Embryonic facial prominence (tissue), 1 donor: ENCODE results near the gene KIFAP3.

ENCODE experiments used
- DNase-seq: peaks from one replicate; pipeline ENCODE4 v3.0.0-alpha.2; 2016; ENCODE audit errors: extremely low spot score

Gene KIFAP3

DNA sequence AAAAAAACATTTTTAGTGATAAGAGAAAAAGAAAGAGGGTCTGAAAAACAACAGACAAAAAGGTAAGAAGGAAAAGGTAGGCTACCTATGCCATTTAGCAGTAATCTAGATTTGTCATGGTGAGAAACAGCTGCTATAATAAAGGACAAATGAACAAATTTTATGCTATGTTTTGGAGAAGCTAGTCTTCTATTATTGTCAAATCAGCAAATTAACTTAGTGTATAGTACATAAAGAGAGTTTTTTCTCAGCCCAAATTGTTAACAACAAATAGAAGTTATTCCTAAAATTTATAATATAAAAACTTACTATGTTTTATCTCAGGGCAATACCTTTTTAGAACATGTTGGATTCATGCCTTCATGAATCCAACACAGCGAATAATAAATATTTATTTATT is 88.7 kb downstream of the KIFAP3 start:
- no peak for DNase-seq

DNA sequence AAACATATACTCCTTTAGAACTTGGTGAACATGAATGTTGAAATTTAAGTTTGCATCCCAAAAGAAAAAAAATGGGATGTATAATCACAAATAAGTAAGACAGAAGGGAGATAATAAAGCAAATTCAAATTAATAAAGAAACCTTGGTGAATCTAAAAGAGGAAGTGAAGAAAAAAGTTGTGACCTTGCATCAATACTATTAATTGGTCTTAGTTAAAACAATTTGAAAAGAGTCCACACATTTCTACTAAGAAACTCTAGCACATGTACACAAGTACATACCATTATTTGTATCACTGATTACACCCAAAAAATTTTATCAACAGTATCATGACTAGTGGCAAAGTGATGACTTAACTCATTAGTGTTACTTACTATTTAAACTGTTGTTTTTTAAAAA is 100.4 kb downstream of the KIFAP3 start:
- DNase-seq: no peak

DNA sequence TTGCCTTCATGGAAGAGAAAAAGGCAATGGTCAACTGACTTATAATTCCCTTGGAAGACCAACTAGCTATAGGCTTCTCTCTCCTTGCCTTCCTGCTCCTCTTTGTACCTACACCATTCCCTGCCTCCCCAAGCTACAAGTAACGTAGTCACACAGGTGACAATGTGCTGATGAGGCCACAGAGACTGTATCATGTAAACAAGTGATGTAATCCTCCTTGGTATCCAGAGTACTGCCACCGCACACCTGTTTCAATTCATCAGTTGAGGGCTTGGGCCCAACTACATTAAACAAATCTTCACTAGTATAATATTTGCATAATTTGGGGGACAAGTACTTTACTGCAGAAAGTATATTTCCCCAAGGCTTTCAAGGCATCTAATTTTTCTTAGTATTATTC is 104.4 kb downstream of the KIFAP3 start:
- DNase-seq: no peak

DNA sequence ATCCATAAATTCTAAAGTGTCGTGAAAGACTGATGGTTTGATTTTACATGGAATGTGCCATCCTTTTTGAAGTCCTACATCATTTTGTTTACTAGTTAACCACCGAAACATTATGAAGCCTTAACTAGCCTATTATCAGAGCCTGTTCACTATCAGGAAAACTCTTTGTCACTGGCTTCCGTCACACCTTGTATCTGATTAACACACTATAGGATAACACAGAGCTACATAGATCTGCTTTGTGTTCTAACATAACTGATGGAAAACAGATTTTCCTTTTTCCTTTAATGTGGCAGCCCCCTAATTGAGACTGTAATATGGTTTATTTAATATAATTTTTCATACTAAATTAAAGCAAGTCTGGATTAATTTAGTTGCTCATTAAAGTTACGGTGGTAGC is 106.3 kb downstream of the KIFAP3 start:
- DNase-seq: no peak

DNA sequence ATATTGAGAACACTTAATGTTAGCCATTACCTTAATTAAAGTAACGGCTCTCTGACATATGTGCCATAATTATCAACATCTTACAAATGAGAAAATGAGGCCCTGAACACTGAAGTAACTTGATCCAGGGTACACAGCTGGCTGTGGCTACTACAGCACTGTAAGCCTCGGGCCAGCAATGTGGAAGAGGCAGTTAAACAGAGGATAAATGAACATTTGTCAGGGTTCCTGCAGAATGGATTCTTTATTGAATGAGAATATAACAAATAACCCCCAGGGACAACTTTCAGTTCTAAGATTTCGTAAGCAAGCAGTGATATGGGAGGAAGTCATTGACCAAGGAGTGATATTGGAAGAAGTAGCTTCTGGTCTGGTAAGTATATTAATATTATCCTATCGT is 110.3 kb downstream of the KIFAP3 start:
- DNase-seq: no peak

DNA sequence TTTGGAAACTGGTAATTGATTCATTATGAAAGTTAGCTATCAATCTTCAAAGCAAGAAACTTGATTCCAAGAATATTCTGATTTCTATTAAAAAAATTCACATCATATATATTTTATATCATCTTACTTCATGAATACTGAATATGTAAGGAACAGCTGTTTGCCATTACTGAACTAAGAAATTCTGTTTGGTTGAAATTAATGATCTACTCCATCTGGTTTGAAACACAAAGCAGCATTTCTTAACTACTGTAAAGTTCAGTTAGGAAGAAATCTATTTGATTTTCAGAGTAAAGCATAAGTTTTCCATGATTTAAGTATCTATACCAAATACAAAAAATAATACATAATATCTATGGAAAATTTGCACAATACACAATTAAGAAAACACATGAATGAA is 114.8 kb downstream of the KIFAP3 start:
- DNase-seq: no peak

DNA sequence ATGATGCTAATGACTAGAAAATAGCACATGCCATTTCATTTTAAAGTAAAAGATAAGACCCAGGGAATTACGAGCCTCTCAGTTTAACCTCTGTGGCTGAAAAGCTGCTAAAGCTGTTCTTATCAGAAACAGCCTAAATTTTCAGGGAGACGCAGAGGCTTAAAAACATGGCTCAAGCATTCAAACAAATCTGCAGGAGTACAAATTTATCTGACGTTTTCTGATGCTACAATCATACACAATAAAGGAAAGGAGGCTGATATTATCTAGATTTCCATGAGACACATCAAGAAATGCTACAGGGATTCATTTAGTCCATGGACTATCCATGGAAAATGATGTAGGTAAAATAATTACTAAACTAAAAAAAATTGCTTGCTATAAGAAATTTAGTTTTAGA is 115.5 kb downstream of the KIFAP3 start:
- no peak for DNase-seq

DNA sequence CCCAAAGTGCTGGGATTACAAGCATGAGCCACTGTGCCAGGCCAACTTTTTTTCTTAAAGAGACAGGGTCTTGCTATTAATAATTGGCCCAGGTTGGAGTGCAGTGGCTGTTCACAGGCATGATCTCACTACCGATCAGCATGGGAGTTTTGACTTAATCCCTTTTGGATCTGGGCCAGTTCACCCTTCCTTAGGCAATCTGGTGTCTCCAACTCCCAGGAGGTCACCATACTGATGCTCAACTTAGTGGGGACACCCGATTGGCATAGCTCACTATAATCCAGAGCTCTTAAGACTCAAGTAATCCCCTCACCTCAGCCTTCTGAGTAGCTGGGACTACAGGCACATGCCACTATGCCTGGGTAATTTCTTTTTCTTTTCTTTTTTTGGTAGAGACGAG is 116.6 kb downstream of the KIFAP3 start:
- no peak for DNase-seq

DNA sequence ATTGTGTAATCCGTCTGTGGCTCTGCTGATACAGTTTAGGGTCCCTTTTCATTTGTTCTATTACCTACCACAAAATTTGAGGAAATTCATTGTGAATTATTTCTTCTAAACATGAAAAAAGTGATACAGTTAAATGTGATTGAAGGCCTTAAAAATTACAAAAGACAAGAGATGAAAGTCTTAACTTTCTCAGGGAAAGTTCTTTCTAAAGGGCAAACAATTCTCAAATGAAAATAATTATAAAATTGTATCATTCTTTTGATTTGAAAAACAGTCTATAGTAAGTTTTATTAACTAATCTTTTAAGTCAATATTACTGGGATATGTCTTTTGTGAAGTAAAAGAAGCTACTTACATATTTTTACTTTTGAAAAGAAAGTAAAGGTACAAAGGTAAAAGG is 123.4 kb downstream of the KIFAP3 start:
- DNase-seq: no peak

DNA sequence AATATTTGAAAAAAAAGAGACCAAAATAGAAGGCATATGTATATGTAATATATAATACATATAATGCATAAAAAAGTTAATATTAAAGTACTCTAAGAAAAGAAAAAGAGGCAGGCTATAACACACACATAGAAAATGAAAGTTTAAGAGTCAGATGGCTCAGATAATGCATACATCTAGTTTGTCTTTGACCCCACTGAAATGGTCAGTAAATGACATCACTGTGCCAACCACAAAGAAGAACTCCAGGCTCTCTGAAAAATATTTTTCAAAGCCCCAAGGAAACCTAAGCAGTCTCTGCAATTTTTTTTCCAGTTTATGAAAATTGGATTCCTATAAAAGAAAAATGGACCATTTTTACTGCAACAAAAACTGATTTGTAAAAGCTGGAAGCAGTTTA is 125.4 kb downstream of the KIFAP3 start:
- no peak for DNase-seq

DNA sequence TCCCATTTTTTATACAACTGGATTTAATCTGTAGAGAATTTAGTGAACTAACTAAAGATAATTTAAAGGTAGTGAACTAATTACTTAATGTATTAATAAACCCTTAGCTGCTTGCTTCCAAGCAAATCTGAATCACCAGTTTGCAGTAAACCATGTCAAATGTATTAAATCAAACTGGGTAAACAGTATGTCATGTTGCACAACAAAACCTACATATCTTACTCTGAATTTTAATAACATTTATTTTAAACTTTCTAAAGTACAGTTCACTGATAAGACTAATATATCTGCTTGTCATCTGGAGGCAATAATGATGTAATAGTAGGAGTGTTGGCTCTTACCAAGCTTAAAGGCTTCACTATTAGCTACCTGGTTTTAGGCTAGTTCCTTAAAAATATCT is 128.3 kb downstream of the KIFAP3 start:
- no peak for DNase-seq

DNA sequence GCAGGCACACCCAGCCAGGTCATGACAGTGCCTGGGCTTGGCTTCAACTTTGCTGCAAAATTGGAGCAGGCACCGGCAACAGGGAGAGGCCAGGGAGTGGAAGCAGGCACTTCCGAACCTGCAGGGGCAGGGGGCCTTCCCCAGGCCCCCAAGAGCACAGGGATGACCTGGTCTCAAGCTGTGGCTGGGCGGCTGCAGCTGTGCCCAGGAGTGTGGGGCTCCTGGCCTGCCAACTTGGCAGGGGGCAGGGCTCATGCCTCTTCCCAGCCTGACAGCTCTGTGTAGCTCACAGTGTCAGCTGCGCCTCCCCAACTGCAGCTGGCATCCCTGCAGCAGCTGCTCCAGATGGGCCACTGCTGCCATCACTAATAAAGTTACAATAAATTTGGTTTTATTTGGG is 129.3 kb downstream of the KIFAP3 start:
- DNase-seq: no peak

DNA sequence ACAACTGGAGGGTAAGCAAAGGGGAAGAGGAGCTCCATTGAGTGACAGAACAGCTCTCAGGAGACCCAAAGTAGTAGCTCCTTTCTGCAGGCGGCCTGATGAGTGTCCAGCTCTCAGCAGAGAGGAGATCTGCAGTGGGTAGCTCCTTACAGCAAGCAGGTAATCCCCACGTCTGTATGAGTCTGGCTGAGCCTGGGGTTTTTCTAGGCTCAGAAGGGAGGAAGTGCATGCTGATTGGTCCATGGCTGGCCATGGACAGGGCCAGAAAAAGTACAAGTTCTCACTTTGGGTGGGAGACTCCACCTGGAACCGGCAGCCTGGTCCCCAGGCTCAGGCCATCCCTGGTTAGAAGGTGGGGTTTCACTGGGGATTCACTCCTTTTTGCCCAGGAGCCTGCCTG is 129.9 kb downstream of the KIFAP3 start:
- no peak for DNase-seq

DNA sequence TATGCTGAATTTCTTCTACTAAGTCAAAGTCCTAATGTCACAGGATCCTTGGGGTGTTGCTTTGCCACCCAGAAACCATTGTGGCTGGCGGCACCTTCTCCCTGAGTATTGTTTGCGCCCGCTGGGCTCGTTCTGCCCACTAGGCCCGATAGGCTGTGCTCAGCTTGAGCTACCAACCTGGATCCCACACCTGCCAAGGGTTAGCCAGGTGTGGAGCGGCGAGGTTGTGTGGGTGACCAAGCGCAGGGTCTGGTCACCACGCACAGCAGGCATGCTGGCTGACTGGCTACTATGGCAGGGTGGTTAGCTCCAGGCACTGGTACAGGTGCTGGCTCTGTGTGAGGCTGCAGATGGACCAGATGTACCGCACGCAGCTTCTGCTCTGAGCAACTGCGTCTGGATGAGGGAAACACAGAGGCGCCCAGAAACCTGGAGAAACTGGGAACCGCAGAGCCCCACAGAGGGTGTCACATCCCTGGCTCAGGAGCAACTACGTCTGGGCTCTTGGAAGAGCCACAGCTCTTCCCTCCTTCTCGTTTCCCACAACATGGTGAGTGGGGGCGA is 130.4 kb downstream of the KIFAP3 start:
- no peak for DNase-seq

DNA sequence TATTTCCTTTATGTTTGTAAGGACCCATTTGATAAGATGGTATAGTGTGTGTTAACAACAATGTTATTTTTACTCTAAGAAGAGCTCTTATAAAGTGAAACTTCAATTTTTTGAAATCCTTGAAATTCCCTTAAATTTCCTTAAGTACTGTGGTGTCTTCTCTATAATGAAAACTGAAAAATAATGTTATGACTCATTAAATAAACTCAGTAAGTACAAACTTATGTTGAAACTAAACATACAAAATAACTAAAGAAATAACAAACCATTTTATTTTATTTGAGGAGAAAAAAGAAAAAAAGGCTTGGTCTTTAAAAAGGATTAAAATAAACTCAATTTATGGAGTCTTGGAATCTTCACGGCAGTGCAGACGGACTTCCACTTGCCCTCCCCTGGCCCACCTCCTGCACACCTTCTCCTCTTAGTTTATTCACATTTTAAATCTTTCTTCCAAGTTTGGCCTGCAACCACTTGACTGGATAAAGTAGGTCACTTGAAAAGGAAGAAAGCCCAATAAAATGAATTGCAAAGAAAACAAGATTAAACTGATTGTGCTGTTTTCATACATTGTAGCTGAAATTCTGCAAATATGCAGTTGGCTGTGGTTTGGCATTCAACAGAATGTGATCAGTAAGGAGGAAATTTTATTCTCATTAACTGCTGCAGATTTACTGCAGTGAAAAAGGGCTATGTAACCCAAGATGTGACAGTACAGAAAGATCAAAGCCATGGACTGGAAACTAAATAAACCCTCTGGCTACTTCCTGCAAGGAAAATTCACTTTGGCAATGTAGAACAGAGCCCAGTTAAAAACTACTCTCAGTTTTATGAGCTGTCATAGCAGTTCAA is 132.3 kb downstream of the KIFAP3 start:
- DNase-seq: peak; percentile 34

DNA sequence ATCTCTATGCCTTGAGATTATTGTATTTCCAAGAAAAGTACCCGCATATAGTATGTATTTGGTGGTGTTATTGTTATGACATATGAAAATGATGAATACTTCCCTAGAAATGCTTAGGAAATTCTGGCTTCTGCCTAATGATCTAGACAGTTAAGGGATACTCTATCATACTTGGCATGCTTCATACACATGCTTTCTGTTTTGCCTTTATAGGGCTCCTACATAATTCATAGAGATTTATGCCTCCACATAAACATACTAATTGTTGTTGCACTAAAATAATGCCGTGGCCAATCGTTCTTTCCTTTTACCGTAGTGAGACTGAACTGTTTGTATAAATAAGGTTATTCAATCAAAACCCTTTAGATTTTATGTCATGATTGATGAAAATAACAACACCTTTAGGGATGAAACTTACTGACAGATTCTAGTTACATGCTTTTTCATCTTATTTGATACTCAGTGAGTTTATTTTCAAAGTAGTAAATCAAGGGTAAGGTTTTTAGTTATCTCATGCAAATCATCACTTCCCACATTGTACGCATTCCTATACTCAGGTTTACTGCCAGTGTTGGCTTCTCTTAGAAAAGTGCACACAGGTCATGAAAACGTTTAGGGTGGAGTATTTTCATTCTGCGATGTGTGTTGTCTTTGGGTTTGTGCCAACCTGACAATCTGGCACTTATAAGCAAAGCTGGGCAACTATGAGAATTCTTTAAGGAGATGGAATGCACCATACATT is 140.3 kb downstream of the KIFAP3 start:
- no peak for DNase-seq

DNA sequence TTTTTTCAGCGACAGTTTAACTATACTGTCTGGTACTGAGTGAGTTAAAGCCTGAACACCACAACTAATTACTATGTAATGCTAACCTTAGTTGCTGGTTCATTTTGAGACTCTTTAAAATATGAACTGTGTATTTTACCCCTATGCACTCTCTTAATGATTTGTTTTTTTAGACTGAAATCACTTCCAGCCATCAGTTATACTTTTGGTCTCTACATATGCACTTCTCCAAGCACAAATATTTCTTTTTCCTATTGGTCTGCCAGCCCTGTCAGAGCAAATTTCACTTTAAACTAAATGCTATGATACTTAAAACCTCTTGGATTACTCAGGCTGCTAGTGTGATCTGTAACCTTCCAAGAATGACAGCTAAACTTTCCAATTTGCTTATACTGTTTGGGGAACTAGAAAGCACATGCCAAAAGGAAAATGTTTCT is 142.7 kb downstream of the KIFAP3 start:
- peak; percentile 79 for DNase-seq

DNA sequence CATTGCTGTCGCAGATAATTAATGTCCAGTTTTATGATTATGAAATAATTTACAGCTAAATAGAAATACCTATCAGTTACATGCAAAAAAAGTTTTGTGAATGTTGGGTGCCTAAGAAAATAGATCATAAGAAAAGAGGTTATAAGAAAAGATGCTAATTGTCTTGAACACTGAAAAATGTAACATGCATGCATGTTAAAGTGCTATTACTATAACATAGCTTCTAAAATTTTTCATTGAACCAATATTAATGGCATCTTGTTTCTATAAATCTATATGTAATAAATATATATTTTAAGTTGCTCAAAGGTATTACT is 145.3 kb downstream of the KIFAP3 start:
- DNase-seq: no peak

DNA sequence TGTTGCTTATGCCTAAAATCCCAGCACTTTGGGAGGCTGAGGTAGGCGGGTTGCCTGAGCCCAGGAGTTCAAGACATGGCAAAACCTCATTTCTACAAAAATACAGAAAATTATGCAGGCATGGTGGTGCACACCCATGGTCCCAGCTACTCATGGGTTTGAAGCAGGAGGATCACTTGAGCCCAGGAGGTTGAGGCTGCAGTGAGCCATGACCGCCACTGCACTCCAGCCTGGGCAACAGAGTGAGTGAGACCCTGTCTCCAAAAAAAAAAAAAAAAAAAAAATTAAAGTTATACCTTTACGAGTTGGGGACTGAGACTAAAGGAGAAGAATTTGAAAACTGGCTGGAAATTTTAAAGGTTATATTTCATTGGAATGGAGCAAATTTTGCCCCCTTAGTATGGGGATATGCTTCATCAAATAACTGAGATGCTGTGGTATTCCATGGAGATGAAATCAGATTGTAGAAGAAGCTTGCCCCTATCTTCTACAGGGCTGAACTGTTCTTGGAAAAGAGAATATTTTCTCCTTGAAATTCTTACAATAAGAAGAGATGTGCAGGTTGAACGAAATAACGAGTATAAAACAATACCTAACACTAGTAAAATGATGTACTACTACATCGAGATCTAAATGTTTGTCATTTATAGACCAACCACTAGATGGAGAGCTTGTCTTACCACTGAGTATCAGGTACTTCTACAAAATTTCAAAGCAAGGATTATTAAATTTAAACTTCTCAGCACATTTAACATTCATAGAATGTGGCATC is 145.9 kb downstream of the KIFAP3 start:
- DNase-seq: peak; percentile 69

DNA sequence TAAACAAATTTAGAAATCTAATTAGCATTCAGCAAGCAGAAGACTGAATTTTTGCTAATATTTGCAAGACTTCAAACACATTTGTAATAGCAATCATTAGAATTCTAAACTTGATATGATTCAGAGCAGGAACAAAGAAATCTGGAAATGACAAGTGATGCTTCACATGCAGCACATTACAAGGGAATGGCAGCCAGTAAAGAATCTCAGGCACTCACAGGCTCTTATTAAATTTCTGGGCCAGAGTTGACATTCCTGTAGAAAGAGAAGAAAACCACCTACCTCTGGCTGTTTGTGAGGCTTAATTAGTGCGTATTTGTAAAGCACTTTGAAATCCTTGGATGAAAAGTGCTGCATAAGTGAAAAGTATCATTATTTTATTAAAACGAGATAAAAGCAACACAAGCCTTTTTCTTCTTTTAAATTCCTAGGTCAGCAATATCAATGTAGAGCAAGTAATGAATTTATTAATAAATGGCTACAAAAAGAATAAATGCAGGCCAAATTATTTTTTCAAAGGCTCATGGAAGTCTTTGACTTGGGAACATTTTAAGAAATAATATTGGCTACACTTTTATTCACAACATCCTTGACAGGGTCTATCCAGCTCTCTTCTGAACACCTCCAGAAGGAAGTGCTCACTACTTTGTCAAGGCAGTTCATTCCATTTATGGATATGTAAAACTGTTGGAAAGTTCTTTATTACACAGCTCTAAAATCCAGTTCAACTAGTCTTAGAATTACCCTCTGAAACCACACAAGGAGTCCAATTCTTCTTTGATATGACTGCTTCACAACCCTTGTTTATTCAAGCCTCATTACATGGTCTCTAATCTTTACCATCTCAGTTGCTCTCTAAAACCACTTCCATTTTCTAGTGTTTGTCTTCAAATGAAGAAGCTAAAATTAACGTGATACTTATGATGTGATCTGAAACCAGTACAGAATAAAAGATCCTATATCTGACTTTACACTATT is 148.7 kb downstream of the KIFAP3 start:
- DNase-seq: no peak

DNA sequence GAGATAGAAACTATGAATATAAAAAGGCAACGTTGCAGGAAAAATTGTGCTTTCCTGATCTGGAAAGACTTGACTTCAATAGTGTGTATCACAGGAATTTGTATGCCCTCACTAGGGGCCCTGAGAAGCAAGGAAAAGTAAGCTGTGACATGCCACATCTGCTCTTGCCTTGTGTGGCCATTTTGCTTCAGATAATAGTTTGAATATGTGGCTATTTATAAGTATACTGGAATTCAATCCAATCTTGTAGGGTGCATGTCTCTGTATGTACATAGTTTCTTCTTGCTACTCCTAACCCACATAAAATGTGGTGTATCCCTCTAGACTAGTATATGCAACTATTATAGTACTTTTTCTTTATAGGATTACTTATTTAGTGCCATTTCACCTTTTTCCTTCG is 149.7 kb downstream of the KIFAP3 start:
- DNase-seq: no peak
